ENCODE data around the gene PAK4. TPM values are rescaled to one million over a fixed set of nuclear protein-coding genes. Genes with fewer than 3 reads are reported as not detected.

Gene PAK4
- total and polyA plus RNA-seq, 2 of the 13 experiments (the other 11 are each of a cell fraction or from before 2014, with no cell fraction given): 9.5 to 17.8 TPM

- Histone ChIP-seq H4K20me1 (ENCODE audit: insufficient read depth, low read length) (no peaks in the 10 kb centered on the region), H3K27me3 (ENCODE audit: control insufficient read depth in 1 of 2, insufficient read depth in 2 of 2, low read length in 2 of 2) (peaks cover 5 to 44% of the 10 kb centered on the region in 2 experiments; a peak in 4 of 5 replicates), H3K36me3 (replicated peaks in 1 of 2; ENCODE audit: control insufficient read depth in 1 of 2, insufficient read depth in 2 of 2, low read length in 2 of 2) (no peaks in the 10 kb centered on the region), H3K27ac (ENCODE audit: extremely low read length, insufficient read depth, low read length) (no peak overlapping the region), H3K9ac (ENCODE audit: insufficient read depth, low read depth, low read length) (no peak overlapping the region), H3K9me3 (ENCODE audit: low read length) (no peaks in the 10 kb centered on the region), H3K4me1 (ENCODE audit: insufficient read depth, low read length) (peaks cover 12% of the 10 kb centered on the region), H3K4me3 (replicated peaks in 1 of 3; ENCODE audit: insufficient read depth in 1 of 3, low read depth in 2 of 3, low read length in 3 of 3) (no peak overlapping the region), H2AFZ (ENCODE audit: low read length) (no peak overlapping the region), H3K4me2 (ENCODE audit: low read depth, low read length) (no peak overlapping the region), H3K79me2 (ENCODE audit: insufficient read depth, low read length) (no peaks in the 10 kb centered on the region)
- ChIA-PET CTCF (ENCODE audit: low intra/inter-chr PET ratio, low total read pairs) (no interaction called here), POLR2A (interaction anchor here (0.8 kb wide), 1 partner anchor 132 kb away, joined by 3 read pairs; no protein-coding TSS in a partner anchor)
- 29% methylated on average over 9 of the region's 9 CpGs for WGBS (ENCODE audit: low lambda C conversion rate)
- no TSS peak for BruUV-seq (replicated peaks)
- intact Hi-C loops (cut with micrococcal nuclease; ENCODE audit: unreplicated experiment): no loop called here
- no peak for TF ChIP-seq CREB1 (IDR thresholded peaks at IDR 0.05)
- TF ChIP-seq CREB1 (CRISPR knock-in tag; IDR thresholded peaks at IDR 0.05): no peak
- TF ChIP-seq MBD4 (IDR thresholded peaks at IDR 0.05; ENCODE audit: borderline replicate concordance, low read length): no peak
- TF ChIP-seq ZBTB7A (CRISPR knock-in tag; IDR thresholded peaks at IDR 0.05): no peak
- no peak for TF ChIP-seq KLF6 (CRISPR knock-in tag; IDR thresholded peaks at IDR 0.05)
- TF ChIP-seq ZNF589 (CRISPR knock-in tag; conservative IDR thresholded peaks at IDR 0.05): no peak
- no peak for ATAC-seq
- in situ Hi-C loops (cut with HindIII; ENCODE audit: extremely low pct_ligation_motif_present, low pct_unique_long_range_greater_than_20kb): no loop called here
- DNase-seq (ENCODE audit: low spot score): no peak
- no peak for FAIRE-seq
These were observed 70.2 kb downstream of the PAK4 start for GRCh38 chr19:39195755-39196154.

GRCh38 chr19:39196320-39196719 lies 70.7 kb downstream of the PAK4 start:
- Histone ChIP-seq H3K4me3 (replicated peaks in 1 of 3; ENCODE audit: insufficient read depth in 1 of 3, low read depth in 2 of 3, low read length in 3 of 3) (no peak overlapping the region), H3K79me2 (ENCODE audit: insufficient read depth, low read length) (no peaks in the 10 kb centered on the region), H3K9ac (ENCODE audit: insufficient read depth, low read depth, low read length) (no peak overlapping the region), H3K36me3 (replicated peaks in 1 of 2; ENCODE audit: control insufficient read depth in 1 of 2, insufficient read depth in 2 of 2, low read length in 2 of 2) (no peaks in the 10 kb centered on the region), H4K20me1 (ENCODE audit: insufficient read depth, low read length) (no peaks in the 10 kb centered on the region), H2AFZ (ENCODE audit: low read length) (no peak overlapping the region), H3K27ac (ENCODE audit: extremely low read length, insufficient read depth, low read length) (no peak overlapping the region), H3K27me3 (ENCODE audit: control insufficient read depth in 1 of 2, insufficient read depth in 2 of 2, low read length in 2 of 2) (peaks cover 5 to 47% of the 10 kb centered on the region in 2 experiments), H3K4me1 (ENCODE audit: insufficient read depth, low read length) (peaks cover 12% of the 10 kb centered on the region), H3K4me2 (ENCODE audit: low read depth, low read length) (no peak overlapping the region), H3K9me3 (ENCODE audit: low read length) (no peaks in the 10 kb centered on the region)
- FAIRE-seq (no peak), ATAC-seq (no peak), DNase-seq (ENCODE audit: low spot score) (no peak)
- ChIA-PET POLR2A (interaction anchor here (0.8 kb wide), 1 partner anchor 132 kb away, joined by 3 read pairs; no protein-coding TSS in a partner anchor), CTCF (ENCODE audit: low intra/inter-chr PET ratio, low total read pairs) (no interaction called here)
- no TSS peak for BruUV-seq (replicated peaks)
- intact Hi-C loops (cut with micrococcal nuclease; ENCODE audit: unreplicated experiment) (no loop called here), in situ Hi-C loops (cut with HindIII; ENCODE audit: extremely low pct_ligation_motif_present, low pct_unique_long_range_greater_than_20kb) (no loop called here)
- 29% methylated on average over 5 of the region's 7 CpGs for WGBS (ENCODE audit: low lambda C conversion rate)
- no peak for TF ChIP-seq KAT8 (CRISPR knock-in tag; IDR thresholded peaks at IDR 0.05)
- TF ChIP-seq ZNF605 (CRISPR knock-in tag; IDR thresholded peaks at IDR 0.05): no peak
- TF ChIP-seq NCOA2 (CRISPR knock-in tag; IDR thresholded peaks at IDR 0.05): no peak
- TF ChIP-seq NFYB (CRISPR knock-in tag; IDR thresholded peaks at IDR 0.05): no peak
- no peak for TF ChIP-seq SNAPC5 (CRISPR knock-in tag; IDR thresholded peaks at IDR 0.05; ENCODE audit: borderline replicate concordance)

Data from HepG2 (cell line).